HG03066 (cell line): ENCODE measurements around the gene KCNQ4.

Experiments used
- ATAC-seq: cut with Tn5 transposase; IDR thresholded peaks from one replicate; pipeline ENCODE4 v1.9.1; 2021; ENCODE audit warnings: low read depth; ENCODE audit not compliant: unreplicated experiment

Gene KCNQ4

DNA sequence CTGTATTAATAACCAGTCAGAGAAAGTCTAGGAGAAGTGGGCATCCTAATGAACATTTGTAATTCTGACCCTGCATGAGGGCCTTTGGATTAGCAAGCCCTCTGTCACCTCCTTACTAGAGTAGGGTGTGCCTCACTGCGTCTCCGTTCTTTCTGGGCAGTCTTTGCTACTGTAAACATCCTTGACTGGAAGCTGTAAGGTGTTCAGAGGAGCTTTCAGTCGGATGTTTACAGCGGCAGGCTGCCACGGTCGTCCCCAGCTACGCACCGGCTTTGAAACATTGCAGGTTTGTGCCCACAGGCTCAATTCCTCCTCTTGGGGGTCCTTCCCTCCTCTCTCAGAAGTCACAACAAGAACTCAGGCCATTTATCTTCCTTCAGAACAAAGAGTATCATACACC, 29.4 kb upstream of the KCNQ4 start:
- no peak for ATAC-seq

GRCh38 chr1:40755067-40755466, 28.5 kb upstream of the KCNQ4 start:
- ATAC-seq: no peak

- ATAC-seq: no peak
These were observed 27.1 kb upstream of the KCNQ4 start for GRCh38 chr1:40756523-40756922.

DNA sequence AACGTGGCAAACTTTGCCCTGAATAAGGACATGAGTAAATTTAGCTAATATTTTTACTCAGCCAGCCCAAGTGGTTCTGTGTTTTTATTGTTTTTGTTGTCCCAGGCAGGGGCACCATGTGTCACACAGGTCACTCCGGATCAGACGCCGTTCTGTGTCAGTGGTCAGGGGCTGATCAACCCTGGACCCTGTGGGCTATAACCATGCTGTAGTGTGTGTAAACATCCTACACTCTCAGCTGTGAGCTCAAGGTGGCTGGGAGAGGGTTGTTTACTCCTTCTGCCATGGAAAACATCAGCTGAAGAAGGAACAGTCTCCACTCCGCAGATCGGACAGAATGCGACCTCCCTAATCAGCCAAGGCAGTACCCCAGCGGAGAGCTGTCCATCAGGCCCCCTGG, 26.5 kb upstream of the KCNQ4 start:
- ATAC-seq: no peak

DNA sequence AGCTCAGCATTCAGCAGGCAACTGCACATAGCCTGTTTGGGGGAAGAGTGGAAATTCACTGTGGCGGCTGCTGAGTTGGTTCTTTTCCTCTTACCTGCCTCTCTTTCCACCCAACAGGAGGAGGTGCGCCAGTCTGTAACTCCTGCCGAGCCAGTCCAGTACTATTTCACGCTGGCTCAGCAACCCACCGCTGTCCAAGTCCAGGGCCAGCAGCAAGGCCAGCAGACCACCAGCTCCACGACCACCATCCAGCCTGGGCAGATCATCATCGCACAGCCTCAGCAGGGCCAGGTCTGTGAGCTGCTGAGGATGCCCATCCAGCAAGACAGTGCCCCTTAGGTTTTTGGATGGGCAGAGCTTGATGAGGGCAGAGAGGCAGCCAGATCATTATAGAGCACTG, 25.6 kb upstream of the KCNQ4 start:
- no peak for ATAC-seq

DNA sequence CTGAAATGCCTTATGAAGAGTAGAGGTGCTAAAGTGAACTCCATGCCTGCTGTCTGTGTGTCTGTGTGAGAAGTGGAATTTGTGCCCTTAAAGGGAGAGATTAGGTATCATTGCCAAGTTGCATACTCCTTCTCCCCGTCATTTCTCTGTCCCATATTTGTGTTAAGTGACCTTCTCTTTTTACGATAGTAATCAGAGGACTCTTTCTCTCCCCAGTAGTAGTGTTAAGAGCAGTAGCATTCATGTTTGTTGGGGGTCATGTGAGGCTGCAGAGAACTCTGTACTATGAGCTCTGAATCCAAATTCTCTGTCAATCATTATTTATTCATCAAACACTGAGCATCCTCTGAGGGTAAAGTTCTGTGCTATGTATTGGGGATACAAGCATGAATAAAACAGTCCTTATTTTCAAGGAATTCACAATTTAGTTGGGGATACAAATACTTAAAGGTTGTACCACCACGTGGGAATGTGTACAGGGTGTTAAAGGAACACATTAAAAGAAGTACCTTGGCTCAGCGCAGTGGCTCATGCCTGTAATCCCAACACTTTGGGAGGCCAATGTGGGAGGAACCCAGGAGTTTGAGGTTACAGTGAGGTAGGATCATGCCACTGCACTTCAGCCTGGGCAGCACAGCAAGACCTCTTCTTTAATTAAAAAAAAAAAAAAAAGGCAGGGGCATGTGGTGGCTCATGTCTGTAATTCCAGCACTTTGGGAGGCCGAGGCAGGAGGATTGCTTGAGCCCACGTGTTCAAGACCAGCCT, 24.8 kb upstream of the KCNQ4 start:
- no peak for ATAC-seq

- no peak for ATAC-seq
These were observed 22.6 kb upstream of the KCNQ4 start for GRCh38 chr1:40760984-40761383.

GRCh38 chr1:40762144-40762923, 21.3 kb upstream of the KCNQ4 start:
- no peak for ATAC-seq

DNA sequence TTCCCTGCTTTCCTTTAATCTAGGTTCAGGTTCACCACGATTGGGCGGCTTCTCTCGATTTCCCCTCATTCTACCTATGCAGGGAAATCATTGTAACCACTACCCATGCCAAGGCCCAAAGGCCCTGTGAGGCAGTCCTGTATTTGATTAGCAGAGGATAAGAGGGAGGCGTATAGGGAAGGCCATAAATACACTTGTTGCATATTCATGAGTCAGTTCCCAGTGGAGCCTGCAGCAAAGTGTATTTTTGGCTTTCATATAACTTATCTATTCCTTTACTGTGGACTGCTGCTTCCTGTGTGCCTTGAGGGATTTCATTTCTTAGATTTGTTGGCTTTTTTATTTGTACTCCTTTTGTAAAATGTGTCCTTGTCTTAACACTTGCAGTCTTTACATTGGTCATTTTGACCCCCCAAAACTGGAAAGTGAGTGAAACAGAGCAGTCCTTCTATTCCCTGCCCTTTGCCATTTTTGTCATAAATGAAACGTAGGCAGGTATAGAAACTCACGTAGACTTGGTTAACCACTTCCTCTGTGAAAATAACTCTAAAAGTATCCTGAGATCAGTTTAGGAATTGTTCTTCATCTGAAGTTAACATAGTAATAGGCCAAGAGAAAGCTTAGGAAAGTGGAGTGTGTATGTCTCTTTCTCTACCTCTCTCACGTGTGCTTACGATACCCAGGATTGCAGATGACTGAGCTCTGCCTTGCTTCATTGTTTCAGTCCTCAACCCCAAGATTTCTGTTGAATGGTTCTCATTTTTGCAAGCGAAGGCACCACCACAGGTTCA, 19.6 kb upstream of the KCNQ4 start:
- no peak for ATAC-seq

DNA sequence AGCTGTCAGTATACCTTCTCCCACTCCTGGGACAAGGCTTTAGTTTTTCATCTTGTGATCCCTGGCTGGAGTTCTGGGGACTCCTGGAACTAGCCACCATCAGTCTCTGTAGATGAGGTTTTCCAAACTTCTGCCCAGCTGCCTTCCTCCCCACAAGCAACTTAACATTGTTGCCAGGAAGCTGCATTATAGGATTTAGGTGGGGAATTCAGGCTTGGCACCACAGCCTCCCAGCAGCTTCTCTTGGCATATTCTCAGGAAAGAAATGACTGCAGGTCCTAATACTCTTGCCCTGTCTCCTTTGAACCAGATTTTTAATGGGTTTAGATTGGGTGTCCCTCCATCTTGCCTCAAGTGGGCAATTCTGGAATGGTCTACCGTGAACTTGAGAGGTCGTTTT, 18.6 kb upstream of the KCNQ4 start:
- ATAC-seq: no peak

GRCh38 chr1:40766017-40766416, 17.6 kb upstream of the KCNQ4 start:
- no peak for ATAC-seq

- no peak for ATAC-seq
These were observed 17.0 kb upstream of the KCNQ4 start for GRCh38 chr1:40766560-40766959.

GRCh38 chr1:40768146-40768990, 15.2 kb upstream of the KCNQ4 start:
- no peak for ATAC-seq

- ATAC-seq: no peak
These were observed 13.8 kb upstream of the KCNQ4 start for GRCh38 chr1:40769815-40770214.

DNA sequence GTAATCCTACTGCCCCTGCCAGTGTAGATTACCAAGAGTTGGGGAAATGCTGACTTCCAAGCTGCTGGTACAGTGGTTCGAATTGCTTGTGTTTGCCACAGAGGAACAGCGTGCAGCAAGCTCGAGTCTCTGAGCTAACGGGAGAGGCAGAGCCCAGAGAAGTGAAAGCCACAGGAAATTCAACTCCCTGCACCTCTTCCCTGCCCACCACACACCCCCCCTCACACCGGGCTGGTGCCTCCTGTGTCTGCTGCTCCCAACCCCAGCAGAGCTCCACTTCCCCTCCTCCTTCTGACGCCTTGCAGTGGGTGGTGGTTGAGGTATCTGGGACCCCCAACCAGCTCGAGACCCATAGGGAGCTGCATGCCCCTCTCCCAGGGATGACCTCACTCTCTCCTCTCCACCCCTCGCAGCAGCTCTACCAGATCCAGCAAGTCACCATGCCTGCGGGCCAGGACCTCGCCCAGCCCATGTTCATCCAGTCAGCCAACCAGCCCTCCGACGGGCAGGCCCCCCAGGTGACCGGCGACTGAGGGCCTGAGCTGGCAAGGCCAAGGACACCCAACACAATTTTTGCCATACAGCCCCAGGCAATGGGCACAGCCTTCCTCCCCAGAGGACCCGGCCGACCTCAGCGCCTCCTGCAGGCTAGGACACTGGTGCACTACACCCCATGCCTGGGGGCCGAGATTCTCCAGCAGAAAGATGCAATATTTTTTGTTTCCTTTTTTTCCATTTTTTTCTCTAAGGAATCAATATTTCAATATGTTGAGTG, 13.1 kb upstream of the KCNQ4 start:
- ATAC-seq: no peak

DNA sequence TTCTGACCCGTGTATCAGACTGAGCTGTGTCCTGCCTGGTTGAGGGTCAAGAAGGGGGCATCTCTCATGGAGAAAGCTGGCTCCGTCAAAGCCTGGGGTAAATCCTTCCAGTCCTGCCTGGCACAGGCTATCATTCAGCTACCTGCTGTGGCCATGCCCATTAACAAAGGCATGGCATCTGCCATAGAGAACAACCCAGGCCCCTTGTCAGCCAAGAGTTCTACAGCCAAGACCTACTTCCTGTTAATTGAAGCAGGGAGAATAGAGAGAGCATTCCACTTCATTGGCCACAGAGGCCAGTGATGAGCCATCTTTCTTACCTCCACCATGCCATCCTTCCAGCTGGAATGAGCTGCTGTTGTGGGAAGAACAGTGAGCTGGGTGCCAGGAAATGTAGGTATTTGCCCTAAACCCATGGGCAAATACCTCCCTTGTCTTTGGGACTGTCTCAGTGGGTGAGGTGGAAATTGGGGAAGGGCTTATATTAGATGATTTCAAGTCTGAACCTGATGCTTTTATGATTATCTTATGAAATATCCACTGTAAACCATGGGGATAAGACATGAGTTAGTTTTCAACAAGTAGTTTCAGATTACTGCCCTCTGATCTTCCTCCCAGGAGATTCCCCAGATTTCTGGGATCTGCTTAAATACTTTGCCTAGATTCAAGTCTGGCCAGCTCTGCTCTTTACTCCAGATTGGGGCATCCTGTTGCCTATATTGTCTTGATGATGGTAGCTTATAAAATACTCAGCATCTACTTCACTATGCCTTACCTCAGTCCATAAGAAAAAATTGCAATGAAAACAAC, 11.2 kb upstream of the KCNQ4 start:
- no peak for ATAC-seq

GRCh38 chr1:40773748-40774265, 9.8 kb upstream of the KCNQ4 start:
- no peak for ATAC-seq

- ATAC-seq: no peak
These were observed 9.2 kb upstream of the KCNQ4 start for GRCh38 chr1:40774266-40774998.
